ENCODE measurements around the gene MAPK10. TPM values are rescaled to one million over a fixed set of nuclear protein-coding genes. Genes with fewer than 3 reads are reported as not detected.

The MAPK10 gene
- total and polyA plus RNA-seq, 2 donors (not counting 3 experiments of a cell fraction or from before 2014, with no cell fraction given): 0.17 TPM; not detected in 1

GRCh38 chr4:86366920-86367319 is 7.1 kb upstream of the MAPK10 start:
- intact Hi-C loops (cut with micrococcal nuclease): no loop called here
- Histone ChIP-seq H3K36me3 (ENCODE audit: control insufficient read depth in 2 of 2, extremely low read depth in 1 of 2, insufficient read depth in 2 of 2, low read length in 2 of 2) (no peaks in the 10 kb centered on the region), H3K27ac (ENCODE audit: insufficient read depth, low read depth, low read length) (no peak overlapping the region), H3K9me1 (replicated peaks; ENCODE audit: control insufficient read depth, extremely low read depth, insufficient read depth, low read length) (no peaks in the 10 kb centered on the region), H3K4me3 (replicated peaks in 1 of 3; ENCODE audit: insufficient read depth in 1 of 3, low read depth in 1 of 3, low read length in 3 of 3) (no peak overlapping the region), H2AFZ (ENCODE audit: low read depth, low read length) (no peak overlapping the region), H3K9me3 (replicated peaks; ENCODE audit: control insufficient read depth, insufficient read depth, low read length) (no peaks in the 10 kb centered on the region), H3K79me2 (ENCODE audit: control insufficient read depth, insufficient read depth, low read length) (no peaks in the 10 kb centered on the region), H3K4me1 (ENCODE audit: control insufficient read depth, extremely low read depth, insufficient read depth, low read length) (no peaks in the 10 kb centered on the region), H4K20me1 (replicated peaks; ENCODE audit: control insufficient read depth, extremely low read depth, insufficient read depth, low read length) (no peaks in the 10 kb centered on the region), H3K9ac (replicated peaks; ENCODE audit: extremely low read depth, insufficient read depth, low read length) (no peak overlapping the region), H3K27me3 (ENCODE audit: control insufficient read depth in 2 of 2, insufficient read depth in 2 of 2, low read length in 2 of 2) (no peaks in the 10 kb centered on the region), H3K4me2 (ENCODE audit: insufficient read depth, low read length) (no peak overlapping the region)
- TF ChIP-seq EZH2 (IDR thresholded peaks at IDR 0.05; ENCODE audit: borderline replicate concordance, low read depth, low read length, severe bottlenecking) (no peak), POLR2AphosphoS5 (IDR thresholded peaks at IDR 0.05; ENCODE audit: insufficient read depth, low read depth, low read length) (no peak), MAX (IDR thresholded peaks at IDR 0.05; ENCODE audit: insufficient read depth, insufficient read length) (no peak), MYC (IDR thresholded peaks at IDR 0.05; ENCODE audit: low read depth, low read length) (no peak), FOS (IDR thresholded peaks at IDR 0.05; ENCODE audit: borderline replicate concordance, insufficient read depth, low read length) (no peak), POLR2A (IDR thresholded peaks at IDR 0.05; ENCODE audit: low read depth, low read length) (no peak), JUN (IDR thresholded peaks at IDR 0.05; ENCODE audit: borderline replicate concordance, insufficient read depth, insufficient read length, low read depth) (no peak), GATA2 (IDR thresholded peaks at IDR 0.05; ENCODE audit: insufficient read depth, insufficient read length, low read depth, low read length) (no peak)
- TF ChIP-seq, protein P1, sequence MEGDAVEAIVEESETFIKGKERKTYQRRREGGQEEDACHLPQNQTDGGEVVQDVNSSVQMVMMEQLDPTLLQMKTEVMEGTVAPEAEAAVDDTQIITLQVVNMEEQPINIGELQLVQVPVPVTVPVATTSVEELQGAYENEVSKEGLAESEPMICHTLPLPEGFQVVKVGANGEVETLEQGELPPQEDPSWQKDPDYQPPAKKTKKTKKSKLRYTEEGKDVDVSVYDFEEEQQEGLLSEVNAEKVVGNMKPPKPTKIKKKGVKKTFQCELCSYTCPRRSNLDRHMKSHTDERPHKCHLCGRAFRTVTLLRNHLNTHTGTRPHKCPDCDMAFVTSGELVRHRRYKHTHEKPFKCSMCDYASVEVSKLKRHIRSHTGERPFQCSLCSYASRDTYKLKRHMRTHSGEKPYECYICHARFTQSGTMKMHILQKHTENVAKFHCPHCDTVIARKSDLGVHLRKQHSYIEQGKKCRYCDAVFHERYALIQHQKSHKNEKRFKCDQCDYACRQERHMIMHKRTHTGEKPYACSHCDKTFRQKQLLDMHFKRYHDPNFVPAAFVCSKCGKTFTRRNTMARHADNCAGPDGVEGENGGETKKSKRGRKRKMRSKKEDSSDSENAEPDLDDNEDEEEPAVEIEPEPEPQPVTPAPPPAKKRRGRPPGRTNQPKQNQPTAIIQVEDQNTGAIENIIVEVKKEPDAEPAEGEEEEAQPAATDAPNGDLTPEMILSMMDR (IDR thresholded peaks at IDR 0.05; ENCODE audit: extremely low read depth in 1 of 2, insufficient read depth in 1 of 2, low read depth in 1 of 2, low read length in 2 of 2): no peak
- POLR2A ChIA-PET: no interaction called here
- DNase-seq (ENCODE audit: low read depth, low spot score) (no peak), FAIRE-seq (no peak)
- dilution Hi-C loops (cut with MboI; ENCODE audit: extremely low pct_ligation_motif_present, low sequenced_read_pairs): no loop called here
- CTCF ChIA-PET: no interaction called here
- BruUV-seq (replicated peaks): no TSS peak

Measured in endothelial cell of umbilical vein (primary cell).